Suprapubic skin (tissue), 3 donors: ENCODE data around the gene MYZAP.

Experiments
- CTCF ChIP-seq, 2 donors: fragments of 200-600 bp in 1 of 2; fragments of 450-650 bp in 1 of 2; sonication (generic) in 1 of 2; IDR thresholded peaks; one replicate each; pipeline ENCODE4 v1.5.1; 2016 to 2019; ENCODE audit warnings: antibody characterized with exemption in 2 of 2, mild to moderate bottlenecking in 1 of 2, moderate library complexity in 1 of 2
- EP300 ChIP-seq: sonication (generic); formaldehyde crosslinking; IDR thresholded peaks from one replicate; pipeline ENCODE4 v1.6.1; 2017; ENCODE audit warnings: antibody characterized with exemption
- POLR2A ChIP-seq, 2 donors: fragments of 450-650 bp; IDR thresholded peaks; one replicate each; pipeline ENCODE4 v1.6.1; 2017; ENCODE audit warnings: antibody characterized with exemption in 2 of 2, mild to moderate bottlenecking in 2 of 2, moderate library complexity in 2 of 2

DNA sequence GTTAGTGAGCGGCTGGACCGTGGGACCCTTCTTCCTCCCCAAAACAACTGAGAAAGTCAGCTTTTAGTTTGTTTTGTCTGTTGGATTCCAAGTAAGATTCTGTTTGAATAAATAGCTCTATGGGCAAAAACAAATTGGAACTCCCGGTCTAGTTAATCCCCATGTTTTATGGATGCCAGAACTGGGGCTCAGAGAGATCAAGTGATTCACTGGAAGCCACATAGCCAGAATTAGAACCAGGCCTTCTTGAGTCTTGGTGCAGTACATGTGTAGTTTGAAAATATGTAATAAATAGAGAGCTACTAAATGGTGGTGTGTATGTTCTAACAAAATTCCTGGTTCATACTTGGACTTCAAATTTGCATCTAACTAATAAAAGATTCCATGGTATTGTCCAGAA, 85.5 kb downstream of the MYZAP start:
- no peak for TF ChIP-seq EP300
- no peak for TF ChIP-seq POLR2A (IDR thresholded peaks at IDR 0.05)
- TF ChIP-seq CTCF (IDR thresholded peaks at IDR 0.05): no peak
